ENCODE measurements around the gene KIFC3. TPM values are rescaled to one million over a fixed set of nuclear protein-coding genes. Genes with fewer than 3 reads are reported as not detected.

KIFC3 gene
- total and polyA plus RNA-seq, 2 of the 13 experiments (the other 11 are each of a cell fraction or from before 2014, with no cell fraction given) = 42.1 to 45.3 TPM

DNA sequence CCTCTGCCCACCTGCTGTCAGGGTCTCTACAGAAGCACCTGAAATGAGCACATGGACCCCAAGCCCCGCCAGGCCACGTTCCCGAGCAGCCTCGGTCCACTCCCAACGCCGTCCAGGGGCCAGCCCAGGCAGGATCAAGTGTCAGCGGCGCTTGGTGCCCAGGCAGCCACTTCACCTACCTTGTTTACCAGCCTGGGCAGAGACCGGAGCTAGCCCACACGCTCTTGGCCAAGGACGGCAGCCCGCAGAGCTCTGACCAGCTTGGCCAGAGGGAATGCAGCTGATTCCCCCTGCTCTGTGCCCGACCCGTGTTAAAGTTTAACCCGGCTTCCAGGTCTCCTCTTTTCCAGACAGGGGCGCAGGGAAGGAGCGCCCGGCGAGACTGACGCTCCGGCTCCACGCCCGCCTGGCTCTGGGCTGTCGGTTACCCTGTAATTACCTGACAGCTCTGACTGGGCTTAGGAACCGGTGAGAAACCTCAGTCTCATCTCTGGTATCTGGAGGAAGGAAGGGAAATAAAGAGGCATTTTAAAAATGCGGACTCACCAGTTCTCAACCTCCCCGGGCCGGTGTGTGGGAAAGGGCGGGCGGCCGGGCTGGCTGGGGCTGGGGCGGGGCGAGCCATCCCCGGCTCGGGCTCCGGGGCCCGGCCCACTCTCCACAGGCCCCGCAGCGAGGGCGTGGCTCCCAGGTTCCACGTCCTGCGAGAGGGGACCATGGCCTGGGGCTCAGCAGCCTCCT lies 4.6 kb downstream of the KIFC3 start (continued):
- TF ChIP-seq, protein P1, sequence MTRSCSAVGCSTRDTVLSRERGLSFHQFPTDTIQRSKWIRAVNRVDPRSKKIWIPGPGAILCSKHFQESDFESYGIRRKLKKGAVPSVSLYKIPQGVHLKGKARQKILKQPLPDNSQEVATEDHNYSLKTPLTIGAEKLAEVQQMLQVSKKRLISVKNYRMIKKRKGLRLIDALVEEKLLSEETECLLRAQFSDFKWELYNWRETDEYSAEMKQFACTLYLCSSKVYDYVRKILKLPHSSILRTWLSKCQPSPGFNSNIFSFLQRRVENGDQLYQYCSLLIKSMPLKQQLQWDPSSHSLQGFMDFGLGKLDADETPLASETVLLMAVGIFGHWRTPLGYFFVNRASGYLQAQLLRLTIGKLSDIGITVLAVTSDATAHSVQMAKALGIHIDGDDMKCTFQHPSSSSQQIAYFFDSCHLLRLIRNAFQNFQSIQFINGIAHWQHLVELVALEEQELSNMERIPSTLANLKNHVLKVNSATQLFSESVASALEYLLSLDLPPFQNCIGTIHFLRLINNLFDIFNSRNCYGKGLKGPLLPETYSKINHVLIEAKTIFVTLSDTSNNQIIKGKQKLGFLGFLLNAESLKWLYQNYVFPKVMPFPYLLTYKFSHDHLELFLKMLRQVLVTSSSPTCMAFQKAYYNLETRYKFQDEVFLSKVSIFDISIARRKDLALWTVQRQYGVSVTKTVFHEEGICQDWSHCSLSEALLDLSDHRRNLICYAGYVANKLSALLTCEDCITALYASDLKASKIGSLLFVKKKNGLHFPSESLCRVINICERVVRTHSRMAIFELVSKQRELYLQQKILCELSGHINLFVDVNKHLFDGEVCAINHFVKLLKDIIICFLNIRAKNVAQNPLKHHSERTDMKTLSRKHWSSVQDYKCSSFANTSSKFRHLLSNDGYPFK (CRISPR knock-in tag; IDR thresholded peaks at IDR 0.05; ENCODE audit: borderline replicate concordance) = peak; percentile 33; the same call in 1 of the 2 replicates
- TF ChIP-seq, protein P2, sequence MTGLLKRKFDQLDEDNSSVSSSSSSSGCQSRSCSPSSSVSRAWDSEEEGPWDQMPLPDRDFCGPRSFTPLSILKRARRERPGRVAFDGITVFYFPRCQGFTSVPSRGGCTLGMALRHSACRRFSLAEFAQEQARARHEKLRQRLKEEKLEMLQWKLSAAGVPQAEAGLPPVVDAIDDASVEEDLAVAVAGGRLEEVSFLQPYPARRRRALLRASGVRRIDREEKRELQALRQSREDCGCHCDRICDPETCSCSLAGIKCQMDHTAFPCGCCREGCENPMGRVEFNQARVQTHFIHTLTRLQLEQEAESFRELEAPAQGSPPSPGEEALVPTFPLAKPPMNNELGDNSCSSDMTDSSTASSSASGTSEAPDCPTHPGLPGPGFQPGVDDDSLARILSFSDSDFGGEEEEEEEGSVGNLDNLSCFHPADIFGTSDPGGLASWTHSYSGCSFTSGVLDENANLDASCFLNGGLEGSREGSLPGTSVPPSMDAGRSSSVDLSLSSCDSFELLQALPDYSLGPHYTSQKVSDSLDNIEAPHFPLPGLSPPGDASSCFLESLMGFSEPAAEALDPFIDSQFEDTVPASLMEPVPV (CRISPR knock-in tag; IDR thresholded peaks at IDR 0.05) = no peak; the same call in none of the 2 replicates
- TF ChIP-seq ZNF766 (CRISPR knock-in tag; IDR thresholded peaks at IDR 0.05; ENCODE audit: borderline replicate concordance) (no peak), ATRX (CRISPR knock-in tag; IDR thresholded peaks at IDR 0.05; ENCODE audit: borderline replicate concordance) (no peak), ZNF703 (CRISPR knock-in tag; IDR thresholded peaks at IDR 0.05; ENCODE audit: borderline replicate concordance) (no peak; the same call in 1 of the 2 replicates), TAF1 (CRISPR knock-in tag; IDR thresholded peaks at IDR 0.05) (peak; percentile 79; the same call in 1 of the 2 replicates), YEATS4 (CRISPR knock-in tag; IDR thresholded peaks at IDR 0.05; ENCODE audit: borderline replicate concordance) (peak; percentile 49; the same call in 1 of the 2 replicates), HMG20B (CRISPR knock-in tag; conservative IDR thresholded peaks at IDR 0.05) (no peak), DMAP1 (CRISPR knock-in tag; IDR thresholded peaks at IDR 0.05) (peak; percentile 59), HMG20A (CRISPR knock-in tag; IDR thresholded peaks at IDR 0.05; ENCODE audit: borderline replicate concordance) (peak; percentile 50; the same call in 1 of the 2 replicates), ZNF121 (CRISPR knock-in tag; IDR thresholded peaks at IDR 0.05) (peak; percentile 84; the same call in 1 of the 2 replicates), ZNF660 (CRISPR knock-in tag; IDR thresholded peaks at IDR 0.05; ENCODE audit: borderline replicate concordance, low read depth) (no peak), HOXA5 (CRISPR knock-in tag; IDR thresholded peaks at IDR 0.05) (no peak; the same call in 1 of the 2 replicates), ZNF746 (CRISPR knock-in tag; IDR thresholded peaks at IDR 0.05) (peak; percentile 68), GATAD1 (CRISPR knock-in tag; IDR thresholded peaks at IDR 0.05) (peak; percentile 61)
- TF ChIP-seq, protein P3, sequence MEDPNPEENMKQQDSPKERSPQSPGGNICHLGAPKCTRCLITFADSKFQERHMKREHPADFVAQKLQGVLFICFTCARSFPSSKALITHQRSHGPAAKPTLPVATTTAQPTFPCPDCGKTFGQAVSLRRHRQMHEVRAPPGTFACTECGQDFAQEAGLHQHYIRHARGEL (CRISPR knock-in tag; IDR thresholded peaks at IDR 0.05) = no peak; the same call in 1 of the 2 replicates
- TF ChIP-seq, protein P4, sequence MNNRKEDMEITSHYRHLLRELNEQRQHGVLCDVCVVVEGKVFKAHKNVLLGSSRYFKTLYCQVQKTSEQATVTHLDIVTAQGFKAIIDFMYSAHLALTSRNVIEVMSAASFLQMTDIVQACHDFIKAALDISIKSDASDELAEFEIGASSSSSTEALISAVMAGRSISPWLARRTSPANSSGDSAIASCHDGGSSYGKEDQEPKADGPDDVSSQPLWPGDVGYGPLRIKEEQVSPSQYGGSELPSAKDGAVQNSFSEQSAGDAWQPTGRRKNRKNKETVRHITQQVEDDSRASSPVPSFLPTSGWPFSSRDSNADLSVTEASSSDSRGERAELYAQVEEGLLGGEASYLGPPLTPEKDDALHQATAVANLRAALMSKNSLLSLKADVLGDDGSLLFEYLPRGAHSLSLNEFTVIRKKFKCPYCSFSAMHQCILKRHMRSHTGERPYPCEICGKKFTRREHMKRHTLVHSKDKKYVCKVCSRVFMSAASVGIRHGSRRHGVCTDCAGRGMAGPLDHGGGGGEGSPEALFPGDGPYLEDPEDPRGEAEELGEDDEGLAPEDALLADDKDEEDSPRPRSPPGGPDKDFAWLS (CRISPR knock-in tag; IDR thresholded peaks at IDR 0.05; ENCODE audit: borderline replicate concordance) = peak; percentile 68; the same call in 1 of the 2 replicates
- TF ChIP-seq, protein P5, sequence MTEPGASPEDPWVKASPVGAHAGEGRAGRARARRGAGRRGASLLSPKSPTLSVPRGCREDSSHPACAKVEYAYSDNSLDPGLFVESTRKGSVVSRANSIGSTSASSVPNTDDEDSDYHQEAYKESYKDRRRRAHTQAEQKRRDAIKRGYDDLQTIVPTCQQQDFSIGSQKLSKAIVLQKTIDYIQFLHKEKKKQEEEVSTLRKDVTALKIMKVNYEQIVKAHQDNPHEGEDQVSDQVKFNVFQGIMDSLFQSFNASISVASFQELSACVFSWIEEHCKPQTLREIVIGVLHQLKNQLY (CRISPR knock-in tag; IDR thresholded peaks at IDR 0.05) = 0 out of 2 replicates have a peak, but pooled peaks have one; percentile 47
- TF ChIP-seq, protein P6, sequence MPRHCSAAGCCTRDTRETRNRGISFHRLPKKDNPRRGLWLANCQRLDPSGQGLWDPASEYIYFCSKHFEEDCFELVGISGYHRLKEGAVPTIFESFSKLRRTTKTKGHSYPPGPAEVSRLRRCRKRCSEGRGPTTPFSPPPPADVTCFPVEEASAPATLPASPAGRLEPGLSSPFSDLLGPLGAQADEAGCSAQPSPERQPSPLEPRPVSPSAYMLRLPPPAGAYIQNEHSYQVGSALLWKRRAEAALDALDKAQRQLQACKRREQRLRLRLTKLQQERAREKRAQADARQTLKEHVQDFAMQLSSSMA (CRISPR knock-in tag; IDR thresholded peaks at IDR 0.05) = no peak
- TF ChIP-seq, protein P7, sequence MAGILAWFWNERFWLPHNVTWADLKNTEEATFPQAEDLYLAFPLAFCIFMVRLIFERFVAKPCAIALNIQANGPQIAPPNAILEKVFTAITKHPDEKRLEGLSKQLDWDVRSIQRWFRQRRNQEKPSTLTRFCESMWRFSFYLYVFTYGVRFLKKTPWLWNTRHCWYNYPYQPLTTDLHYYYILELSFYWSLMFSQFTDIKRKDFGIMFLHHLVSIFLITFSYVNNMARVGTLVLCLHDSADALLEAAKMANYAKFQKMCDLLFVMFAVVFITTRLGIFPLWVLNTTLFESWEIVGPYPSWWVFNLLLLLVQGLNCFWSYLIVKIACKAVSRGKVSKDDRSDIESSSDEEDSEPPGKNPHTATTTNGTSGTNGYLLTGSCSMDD (CRISPR knock-in tag; IDR thresholded peaks at IDR 0.05) = no peak

All from HepG2 (cell line).